K562 (cell line): ENCODE data around the gene NIPAL1.

Experiments
- EZH2 ChIP-seq: IDR thresholded peaks from 2 replicates; pipeline ENCODE4 v1.6.1; 2012; ENCODE audit warnings: low read depth, mild to moderate bottlenecking, inconsistent platforms, low read length, borderline replicate concordance
- MTA1 ChIP-seq: fragments of 450-650 bp; IDR thresholded peaks from 2 replicates; pipeline ENCODE4 v1.6.1; 2017; ENCODE audit warnings: borderline replicate concordance
- SOX6 ChIP-seq: fragments of 450-650 bp; IDR thresholded peaks from 2 replicates; pipeline ENCODE4 v1.6.1; 2014; ENCODE audit warnings: mild to moderate bottlenecking
- ZNF175 ChIP-seq: fragments of 200-800 bp; sonication (Bioruptor generic); IDR thresholded peaks from 2 replicates; pipeline ENCODE4 v1.6.1; 2016; ENCODE audit warnings: low read depth, mild to moderate bottlenecking, missing genetic modification characterization, missing compliant biosample characterization
- TF ChIP-seq, protein P1 (sequence below): sonication (generic); formaldehyde crosslinking; IDR thresholded peaks from 2 replicates; pipeline ENCODE4 v1.8.1; 2023; ENCODE audit warnings: mild to moderate bottlenecking, missing genetic modification reagents
- TF ChIP-seq, protein P2 (sequence below), 2 experiments: fragments of 450-650 bp; formaldehyde crosslinking in 1 of 2; IDR thresholded peaks; 2 replicates each; pipeline versions ENCODE4 v1.4.0 to v1.6.1; 2014 to 2020; ENCODE audit warnings: mild to moderate bottlenecking in 2 of 2, borderline replicate concordance in 1 of 2, low read depth in 1 of 2

DNA sequence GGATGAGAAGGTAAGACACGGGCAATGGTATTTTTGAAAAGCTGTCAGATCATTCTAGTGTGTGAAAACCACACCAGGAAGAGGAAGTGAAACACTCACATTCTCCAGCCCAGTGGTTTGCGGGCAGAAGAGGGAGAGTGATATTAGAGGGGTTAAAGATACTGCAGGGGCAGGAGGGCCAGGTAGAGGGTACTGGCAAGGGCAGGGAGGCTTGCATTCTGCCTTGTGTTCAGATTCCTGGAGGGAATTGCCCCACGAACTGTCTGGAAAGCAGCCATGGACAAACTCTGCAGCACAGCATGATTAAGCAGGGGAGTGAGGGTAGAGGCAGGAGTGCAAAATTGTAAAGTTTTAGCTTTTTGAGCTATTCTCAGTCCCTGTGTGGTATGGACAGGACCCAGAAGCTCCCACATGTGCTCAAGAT lies 30.9 kb downstream of the NIPAL1 start:
- TF ChIP-seq SOX6 (no peak), ZNF175 (CRISPR knock-in tag) (no peak), MTA1 (no peak), EZH2 (no peak)
- TF ChIP-seq, protein P1, sequence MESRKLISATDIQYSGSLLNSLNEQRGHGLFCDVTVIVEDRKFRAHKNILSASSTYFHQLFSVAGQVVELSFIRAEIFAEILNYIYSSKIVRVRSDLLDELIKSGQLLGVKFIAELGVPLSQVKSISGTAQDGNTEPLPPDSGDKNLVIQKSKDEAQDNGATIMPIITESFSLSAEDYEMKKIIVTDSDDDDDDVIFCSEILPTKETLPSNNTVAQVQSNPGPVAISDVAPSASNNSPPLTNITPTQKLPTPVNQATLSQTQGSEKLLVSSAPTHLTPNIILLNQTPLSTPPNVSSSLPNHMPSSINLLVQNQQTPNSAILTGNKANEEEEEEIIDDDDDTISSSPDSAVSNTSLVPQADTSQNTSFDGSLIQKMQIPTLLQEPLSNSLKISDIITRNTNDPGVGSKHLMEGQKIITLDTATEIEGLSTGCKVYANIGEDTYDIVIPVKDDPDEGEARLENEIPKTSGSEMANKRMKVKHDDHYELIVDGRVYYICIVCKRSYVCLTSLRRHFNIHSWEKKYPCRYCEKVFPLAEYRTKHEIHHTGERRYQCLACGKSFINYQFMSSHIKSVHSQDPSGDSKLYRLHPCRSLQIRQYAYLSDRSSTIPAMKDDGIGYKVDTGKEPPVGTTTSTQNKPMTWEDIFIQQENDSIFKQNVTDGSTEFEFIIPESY: no peak
- TF ChIP-seq, protein P2, sequence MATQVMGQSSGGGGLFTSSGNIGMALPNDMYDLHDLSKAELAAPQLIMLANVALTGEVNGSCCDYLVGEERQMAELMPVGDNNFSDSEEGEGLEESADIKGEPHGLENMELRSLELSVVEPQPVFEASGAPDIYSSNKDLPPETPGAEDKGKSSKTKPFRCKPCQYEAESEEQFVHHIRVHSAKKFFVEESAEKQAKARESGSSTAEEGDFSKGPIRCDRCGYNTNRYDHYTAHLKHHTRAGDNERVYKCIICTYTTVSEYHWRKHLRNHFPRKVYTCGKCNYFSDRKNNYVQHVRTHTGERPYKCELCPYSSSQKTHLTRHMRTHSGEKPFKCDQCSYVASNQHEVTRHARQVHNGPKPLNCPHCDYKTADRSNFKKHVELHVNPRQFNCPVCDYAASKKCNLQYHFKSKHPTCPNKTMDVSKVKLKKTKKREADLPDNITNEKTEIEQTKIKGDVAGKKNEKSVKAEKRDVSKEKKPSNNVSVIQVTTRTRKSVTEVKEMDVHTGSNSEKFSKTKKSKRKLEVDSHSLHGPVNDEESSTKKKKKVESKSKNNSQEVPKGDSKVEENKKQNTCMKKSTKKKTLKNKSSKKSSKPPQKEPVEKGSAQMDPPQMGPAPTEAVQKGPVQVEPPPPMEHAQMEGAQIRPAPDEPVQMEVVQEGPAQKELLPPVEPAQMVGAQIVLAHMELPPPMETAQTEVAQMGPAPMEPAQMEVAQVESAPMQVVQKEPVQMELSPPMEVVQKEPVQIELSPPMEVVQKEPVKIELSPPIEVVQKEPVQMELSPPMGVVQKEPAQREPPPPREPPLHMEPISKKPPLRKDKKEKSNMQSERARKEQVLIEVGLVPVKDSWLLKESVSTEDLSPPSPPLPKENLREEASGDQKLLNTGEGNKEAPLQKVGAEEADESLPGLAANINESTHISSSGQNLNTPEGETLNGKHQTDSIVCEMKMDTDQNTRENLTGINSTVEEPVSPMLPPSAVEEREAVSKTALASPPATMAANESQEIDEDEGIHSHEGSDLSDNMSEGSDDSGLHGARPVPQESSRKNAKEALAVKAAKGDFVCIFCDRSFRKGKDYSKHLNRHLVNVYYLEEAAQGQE (IDR thresholded peaks at IDR 0.05; ENCODE audit: borderline replicate concordance): no peak
- TF ChIP-seq, protein P2 (CRISPR knock-in tag; IDR thresholded peaks at IDR 0.05; ENCODE audit: low read depth): no peak
